ENCODE measurements around the gene RRAS2.

RRAS2 gene

GRCh38 chr11:14315130-14315529 lies 43.9 kb downstream of the RRAS2 start:
- no peak for TF ChIP-seq CTCF (IDR thresholded peaks at IDR 0.05; ENCODE audit: unreplicated experiment in 3 of 3)

GRCh38 chr11:14314127-14314526 lies 44.9 kb downstream of the RRAS2 start:
- no peak for TF ChIP-seq CTCF (IDR thresholded peaks at IDR 0.05; ENCODE audit: unreplicated experiment in 3 of 3)
- H3K27me3 Mint-ChIP-seq (ENCODE audit: low read depth), result no peaks in the 10 kb centered on the region

More at GRCh38 chr11:14315130-14315529, 43.9 kb downstream of the RRAS2 start:
- Mint-ChIP-seq H3K9me3 (no peaks in the 10 kb centered on the region), H3K27me3 (ENCODE audit: low read depth) (no peaks in the 10 kb centered on the region), H3K27ac (no peak overlapping the region), H3K4me1 (peaks cover 10% of the 10 kb centered on the region), H3K4me3 (no peak overlapping the region), H3K36me3 (ENCODE audit: low read depth) (no peaks in the 10 kb centered on the region)

GRCh38 chr11:14312736-14313438 lies 46.1 kb downstream of the RRAS2 start:
- TF ChIP-seq CTCF (IDR thresholded peaks at IDR 0.05; ENCODE audit: unreplicated experiment in 3 of 3), result no peak
- H3K27ac Mint-ChIP-seq, result no peak overlapping the region
- no peak overlapping the region for H3K4me3 Mint-ChIP-seq
- H3K4me1 Mint-ChIP-seq, result peaks cover 10% of the 10 kb centered on the region
- H3K36me3 Mint-ChIP-seq (ENCODE audit: low read depth), result no peaks in the 10 kb centered on the region
- no peaks in the 10 kb centered on the region for H3K9me3 Mint-ChIP-seq
- H3K27me3 Mint-ChIP-seq (ENCODE audit: low read depth), result no peaks in the 10 kb centered on the region

More at GRCh38 chr11:14314127-14314526, 44.9 kb downstream of the RRAS2 start:
- Mint-ChIP-seq H3K36me3 (ENCODE audit: low read depth) (no peaks in the 10 kb centered on the region), H3K27ac (no peak overlapping the region), H3K4me1 (peaks cover 10% of the 10 kb centered on the region), H3K4me3 (no peak overlapping the region), H3K9me3 (no peaks in the 10 kb centered on the region)

GRCh38 chr11:14310679-14311078 lies 48.3 kb downstream of the RRAS2 start:
- no peak for TF ChIP-seq CTCF (IDR thresholded peaks at IDR 0.05; ENCODE audit: unreplicated experiment in 3 of 3)
- no peak overlapping the region for H3K27ac Mint-ChIP-seq
- H3K4me1 Mint-ChIP-seq, result peaks cover 16% of the 10 kb centered on the region
- H3K27me3 Mint-ChIP-seq (ENCODE audit: low read depth), result no peaks in the 10 kb centered on the region
- no peaks in the 10 kb centered on the region for H3K36me3 Mint-ChIP-seq (ENCODE audit: low read depth)
- no peaks in the 10 kb centered on the region for H3K9me3 Mint-ChIP-seq
- no peak overlapping the region for H3K4me3 Mint-ChIP-seq

GRCh38 chr11:14309425-14310192 lies 49.4 kb downstream of the RRAS2 start:
- Mint-ChIP-seq H3K27me3 (ENCODE audit: low read depth) (no peaks in the 10 kb centered on the region), H3K27ac (no peak overlapping the region), H3K4me1 (peaks cover 21% of the 10 kb centered on the region), H3K4me3 (no peak overlapping the region), H3K36me3 (ENCODE audit: low read depth) (no peaks in the 10 kb centered on the region), H3K9me3 (no peaks in the 10 kb centered on the region)
- no peak for TF ChIP-seq CTCF (IDR thresholded peaks at IDR 0.05; ENCODE audit: unreplicated experiment in 3 of 3)

Data from nephron (organoid).